ENCODE data around the gene PRKG1.

DNA sequence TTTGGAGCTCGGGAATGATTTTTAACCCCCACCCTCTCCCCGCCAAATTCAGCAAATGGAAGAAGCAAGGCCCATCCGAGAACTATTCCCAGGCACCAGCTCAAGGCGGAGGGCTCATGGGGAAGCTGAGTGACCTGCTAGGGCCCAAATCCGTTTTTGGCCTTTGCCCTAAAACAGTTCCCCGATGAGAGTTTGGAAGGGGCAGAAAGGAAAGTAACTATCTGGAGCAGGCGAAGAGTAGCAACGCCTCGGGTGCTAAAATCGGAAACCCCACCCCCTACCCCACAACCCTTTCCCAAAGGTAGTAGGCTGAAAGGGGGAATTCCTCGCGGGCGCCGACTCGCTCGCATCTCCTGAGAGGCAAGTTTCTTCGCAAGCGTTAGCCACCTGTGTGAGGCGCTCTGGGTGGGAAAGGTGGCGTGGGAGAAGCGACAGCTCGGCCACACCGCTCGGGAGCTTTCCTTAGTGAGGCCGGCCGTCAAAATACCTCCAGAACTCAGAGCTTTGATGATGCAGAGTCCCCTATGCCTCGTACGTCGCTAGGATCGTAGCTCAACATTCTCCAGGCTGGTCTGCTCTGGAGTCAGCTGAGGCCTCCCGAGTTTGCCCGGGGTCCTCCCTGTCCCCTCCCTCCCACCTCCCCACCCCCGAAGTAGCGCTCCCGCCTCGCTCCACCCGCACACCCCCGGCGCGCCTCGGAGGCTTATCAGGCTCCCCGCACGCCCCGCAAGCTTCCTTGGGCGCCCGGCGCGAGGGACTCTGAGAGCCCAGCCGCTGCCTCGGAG, 642 bp upstream of the PRKG1 start:
- TF ChIP-seq POLR2A (IDR thresholded peaks at IDR 0.05) (no peak), POLR2AphosphoS5 (IDR thresholded peaks at IDR 0.05; ENCODE audit: insufficient read depth in 1 of 2, low read depth in 1 of 2) (no peak), CTCF (IDR thresholded peaks at IDR 0.05) (no peak)
